WERI-Rb-1 (cell line): ENCODE measurements around the gene DDX10.
A peak's percentile ranks its signal among the peaks of the same experiment; 100 is the strongest.

Source experiments
- DNase-seq: peaks from one replicate; pipeline ENCODE4 v3.0.0-alpha.2; 2020
- H3K27ac ChIP-seq: fragments of 250-450 bp; sonication (Bioruptor Pico); 2 replicates; pipeline ENCODE4 v1.5.1; 2020; ENCODE audit warnings: mild to moderate bottlenecking, moderate library complexity
- H3K27me3 ChIP-seq: fragments of 250-450 bp; sonication (Bioruptor Pico); 2 replicates; pipeline ENCODE4 v1.5.1; 2021; ENCODE audit warnings: mild to moderate bottlenecking, low read depth, moderate library complexity; ENCODE audit not compliant: insufficient read depth, severe bottlenecking
- H3K36me3 ChIP-seq: fragments of 250-450 bp; sonication (Bioruptor Pico); 2 replicates; pipeline ENCODE4 v1.5.1; 2020; ENCODE audit warnings: mild to moderate bottlenecking, moderate library complexity
- H3K4me3 ChIP-seq: 2 replicates; pipeline ENCODE4 v1.5.1; 2011; ENCODE audit warnings: low read depth, mild to moderate bottlenecking, control low read depth, low read length
- H3K9me3 ChIP-seq: fragments of 250-450 bp; sonication (Bioruptor Pico); 2 replicates; pipeline ENCODE4 v1.5.1; 2021; ENCODE audit warnings: mild to moderate bottlenecking, moderate library complexity; ENCODE audit not compliant: severe bottlenecking
- TF ChIP-seq, protein P1 (sequence below): IDR thresholded peaks from 2 replicates; pipeline ENCODE4 v1.5.1; 2011; ENCODE audit warnings: low read depth, mild to moderate bottlenecking, control low read depth, inconsistent platforms, low read length

DDX10 gene

GRCh38 chr11:108963118-108963517 is 298.2 kb downstream of the DDX10 start:
- no peaks in the 10 kb centered on the region for H3K9me3 ChIP-seq
- DNase-seq, result no peak

DNA sequence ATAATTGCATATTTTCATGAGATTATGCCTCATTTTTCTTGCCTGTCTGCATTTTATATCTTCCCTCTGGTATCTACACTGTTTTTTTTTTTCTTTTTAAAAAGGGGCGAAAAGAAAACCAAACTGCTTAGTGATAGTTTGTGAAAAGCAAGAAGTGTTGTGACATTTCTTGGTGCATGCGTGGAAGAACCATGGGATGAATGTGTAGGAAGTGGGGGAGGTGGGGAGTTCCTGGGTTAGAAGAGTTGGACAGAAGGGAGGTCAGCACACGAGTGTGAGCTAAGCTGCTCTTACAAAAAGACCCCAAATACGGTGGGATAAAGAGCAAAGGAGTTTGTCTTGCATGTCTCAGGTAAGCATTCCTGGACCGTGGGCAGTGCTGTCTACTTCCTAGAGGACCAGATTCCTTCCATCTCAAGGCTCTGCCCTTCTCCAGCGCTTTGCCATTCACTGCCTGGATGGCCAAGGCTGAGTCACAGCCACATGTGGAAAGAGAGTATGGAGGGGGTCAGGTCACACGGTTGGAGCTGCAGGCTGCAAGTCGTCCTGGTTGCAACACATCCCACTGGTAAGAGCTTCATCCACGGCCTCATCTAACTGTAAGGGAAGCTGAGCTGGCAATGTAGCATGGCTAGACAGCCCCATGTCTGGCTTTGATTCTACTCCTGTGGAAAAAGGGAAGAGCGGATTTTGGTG is 300.6 kb downstream of the DDX10 start:
- Histone ChIP-seq H3K27ac (no peak overlapping the region), H3K9me3 (no peaks in the 10 kb centered on the region), H3K4me3 (no peak overlapping the region), H3K27me3 (no peaks in the 10 kb centered on the region), H3K36me3 (no peaks in the 10 kb centered on the region)
- DNase-seq, result no peak
- TF ChIP-seq, protein P1, sequence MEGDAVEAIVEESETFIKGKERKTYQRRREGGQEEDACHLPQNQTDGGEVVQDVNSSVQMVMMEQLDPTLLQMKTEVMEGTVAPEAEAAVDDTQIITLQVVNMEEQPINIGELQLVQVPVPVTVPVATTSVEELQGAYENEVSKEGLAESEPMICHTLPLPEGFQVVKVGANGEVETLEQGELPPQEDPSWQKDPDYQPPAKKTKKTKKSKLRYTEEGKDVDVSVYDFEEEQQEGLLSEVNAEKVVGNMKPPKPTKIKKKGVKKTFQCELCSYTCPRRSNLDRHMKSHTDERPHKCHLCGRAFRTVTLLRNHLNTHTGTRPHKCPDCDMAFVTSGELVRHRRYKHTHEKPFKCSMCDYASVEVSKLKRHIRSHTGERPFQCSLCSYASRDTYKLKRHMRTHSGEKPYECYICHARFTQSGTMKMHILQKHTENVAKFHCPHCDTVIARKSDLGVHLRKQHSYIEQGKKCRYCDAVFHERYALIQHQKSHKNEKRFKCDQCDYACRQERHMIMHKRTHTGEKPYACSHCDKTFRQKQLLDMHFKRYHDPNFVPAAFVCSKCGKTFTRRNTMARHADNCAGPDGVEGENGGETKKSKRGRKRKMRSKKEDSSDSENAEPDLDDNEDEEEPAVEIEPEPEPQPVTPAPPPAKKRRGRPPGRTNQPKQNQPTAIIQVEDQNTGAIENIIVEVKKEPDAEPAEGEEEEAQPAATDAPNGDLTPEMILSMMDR, result no peak

More at GRCh38 chr11:108963118-108963517, 298.2 kb downstream of the DDX10 start:
- H3K36me3 ChIP-seq, result no peaks in the 10 kb centered on the region
- no peak overlapping the region for H3K4me3 ChIP-seq
- no peaks in the 10 kb centered on the region for H3K27me3 ChIP-seq
- no peak overlapping the region for H3K27ac ChIP-seq
- TF ChIP-seq, protein P1, result no peak

DNA sequence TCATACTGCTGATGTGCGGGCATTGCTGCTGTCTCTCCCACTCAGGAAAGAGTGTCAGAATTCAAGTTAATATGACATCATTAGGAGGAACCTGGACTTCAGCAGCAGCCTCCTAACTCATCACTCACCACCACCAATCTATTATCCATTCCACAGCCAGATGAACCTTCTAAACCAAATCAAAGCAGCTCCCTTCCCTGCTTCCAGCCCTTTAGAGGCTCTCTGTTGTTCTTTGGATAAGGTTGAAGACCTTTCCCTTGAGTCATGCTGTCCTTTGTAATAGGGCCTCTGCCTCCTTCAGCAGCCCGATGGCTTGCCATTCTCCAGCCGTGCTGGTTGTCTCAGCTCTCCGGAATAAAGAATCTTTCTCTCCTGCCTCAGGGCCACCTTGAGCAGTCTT is 301.3 kb downstream of the DDX10 start:
- TF ChIP-seq, protein P1, result no peak
- H3K27me3 ChIP-seq, result no peaks in the 10 kb centered on the region
- no peaks in the 10 kb centered on the region for H3K36me3 ChIP-seq
- H3K9me3 ChIP-seq, result no peaks in the 10 kb centered on the region
- H3K4me3 ChIP-seq, result no peak overlapping the region
- DNase-seq, result no peak
- H3K27ac ChIP-seq, result no peak overlapping the region

GRCh38 chr11:108966978-108967377 is 302.1 kb downstream of the DDX10 start:
- no peaks in the 10 kb centered on the region for H3K27me3 ChIP-seq
- H3K9me3 ChIP-seq, result no peaks in the 10 kb centered on the region
- no peak overlapping the region for H3K27ac ChIP-seq
- TF ChIP-seq, protein P1, result no peak
- no peaks in the 10 kb centered on the region for H3K36me3 ChIP-seq
- no peak overlapping the region for H3K4me3 ChIP-seq
- no peak for DNase-seq

- peak; percentile 62 for DNase-seq
- H3K9me3 ChIP-seq, result no peaks in the 10 kb centered on the region
- H3K4me3 ChIP-seq, result peak overlapping the region; percentile 4
- TF ChIP-seq, protein P1, result no peak
- H3K36me3 ChIP-seq, result no peaks in the 10 kb centered on the region
- H3K27ac ChIP-seq, result 0 out of 2 replicates have a peak overlapping the region, but pooled peaks have one; percentile 24
- H3K27me3 ChIP-seq, result no peaks in the 10 kb centered on the region
Measured at GRCh38 chr11:108967571-108967970, 302.7 kb downstream of the DDX10 start.
